Suprapubic skin (tissue), 4 donors: ENCODE data around the gene METTL22. TPM values are rescaled to one million over a fixed set of nuclear protein-coding genes. Genes with fewer than 3 reads are reported as not detected.

Experiments used
- DNase-seq, 2 donors: peaks; one replicate each; pipeline ENCODE4 v3.0.0-alpha.2; 2019; ENCODE audit warnings: low spot score in 2 of 2
- H3K27ac ChIP-seq: fragments of 200-600 bp; sonication (generic); one replicate; pipeline ENCODE4 v1.5.1; 2019
- H3K27me3 ChIP-seq: fragments of 200-600 bp; sonication (generic); one replicate; pipeline ENCODE4 v1.5.1; 2019
- H3K36me3 ChIP-seq: fragments of 200-600 bp; sonication (generic); one replicate; pipeline ENCODE4 v1.5.1; 2019
- H3K4me1 ChIP-seq: fragments of 200-600 bp; sonication (generic); one replicate; pipeline ENCODE4 v1.5.1; 2019
- H3K4me3 ChIP-seq: fragments of 200-600 bp; sonication (generic); one replicate; pipeline ENCODE4 v1.5.1; 2019; ENCODE audit warnings: mild to moderate bottlenecking
- H3K9me3 ChIP-seq: fragments of 200-600 bp; sonication (generic); one replicate; pipeline ENCODE4 v1.5.1; 2019
- EP300 ChIP-seq: sonication (generic); formaldehyde crosslinking; IDR thresholded peaks from one replicate; pipeline ENCODE4 v1.6.1; 2017; ENCODE audit warnings: antibody characterized with exemption
- POLR2A ChIP-seq, 2 donors: fragments of 450-650 bp; IDR thresholded peaks; one replicate each; pipeline ENCODE4 v1.6.1; 2017; ENCODE audit warnings: antibody characterized with exemption in 2 of 2, mild to moderate bottlenecking in 2 of 2, moderate library complexity in 2 of 2
- POLR2AphosphoS5 ChIP-seq, 3 donors: sonication (generic); formaldehyde crosslinking; IDR thresholded peaks; one replicate each; pipeline ENCODE4 v1.6.1; 2017; ENCODE audit warnings: antibody characterized with exemption in 3 of 3
- WGBS: methylation state at CpG from one replicate; pipeline ENCODE4 v1.1.5; 2018; 5-methylcytosine and 5-hydroxymethylcytosine counted together
- total RNA-seq, 4 donors: library from RNA; depleted of rRNA; stranded (reverse); fragments of >200 nt; gene quantifications; one replicate each; pipeline ENCODE4 v1.1.0, GENCODE V29; 2016
- TF ChIP-seq, protein P1 (sequence below), 2 donors: fragments of 200-600 bp in 1 of 2; fragments of 450-650 bp in 1 of 2; sonication (generic) in 1 of 2; IDR thresholded peaks; one replicate each; pipeline ENCODE4 v1.5.1; 2016 to 2019; ENCODE audit warnings: antibody characterized with exemption in 2 of 2, mild to moderate bottlenecking in 1 of 2, moderate library complexity in 1 of 2

The METTL22 gene
- total RNA-seq, 4 donors from 2014 or later: 15.5 to 114 (median 28.3) TPM

DNA sequence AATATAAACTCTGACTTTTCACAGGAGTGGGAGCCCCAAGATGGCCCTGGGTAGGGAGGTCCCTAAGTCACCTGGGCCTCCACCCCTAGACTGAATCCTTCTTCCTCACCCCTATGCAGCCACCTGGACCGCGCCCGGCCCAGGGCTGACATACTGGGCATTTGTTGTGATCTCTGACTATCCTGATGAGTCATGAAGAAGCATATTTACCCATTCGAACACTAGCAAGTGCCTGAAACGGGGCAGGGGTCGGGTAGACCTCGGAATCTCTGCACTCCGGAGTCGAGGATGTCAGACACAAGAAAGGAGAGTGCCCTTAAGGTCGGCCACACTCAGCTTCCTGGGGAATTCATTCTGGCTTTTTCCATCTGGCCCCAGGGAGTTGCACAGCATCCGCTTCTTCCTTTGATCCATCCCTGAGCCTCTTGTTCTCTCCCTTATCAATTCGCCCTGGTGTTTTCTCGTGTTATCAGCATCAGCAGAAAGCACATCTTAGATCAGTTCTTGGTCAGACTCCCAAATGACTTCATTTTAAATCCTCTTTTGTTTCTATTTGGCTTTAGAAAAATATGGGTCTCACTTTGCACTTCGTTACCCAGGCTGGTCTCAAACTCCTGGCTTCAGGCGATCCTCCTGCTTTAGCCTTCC, 10.4 kb downstream of the METTL22 start:
- Histone ChIP-seq H3K27ac (no peak overlapping the region), H3K9me3 (no peaks in the 10 kb centered on the region), H3K4me1 (no peaks in the 10 kb centered on the region), H3K36me3 (peaks cover 95% of the 10 kb centered on the region), H3K4me3 (no peak overlapping the region), H3K27me3 (no peaks in the 10 kb centered on the region)
- no peak for DNase-seq
- WGBS: 67% methylated on average over 15 of the region's 15 CpGs
- TF ChIP-seq POLR2AphosphoS5 (IDR thresholded peaks at IDR 0.05) (no peak), POLR2A (IDR thresholded peaks at IDR 0.05) (no peak), EP300 (no peak)
- TF ChIP-seq, protein P1, sequence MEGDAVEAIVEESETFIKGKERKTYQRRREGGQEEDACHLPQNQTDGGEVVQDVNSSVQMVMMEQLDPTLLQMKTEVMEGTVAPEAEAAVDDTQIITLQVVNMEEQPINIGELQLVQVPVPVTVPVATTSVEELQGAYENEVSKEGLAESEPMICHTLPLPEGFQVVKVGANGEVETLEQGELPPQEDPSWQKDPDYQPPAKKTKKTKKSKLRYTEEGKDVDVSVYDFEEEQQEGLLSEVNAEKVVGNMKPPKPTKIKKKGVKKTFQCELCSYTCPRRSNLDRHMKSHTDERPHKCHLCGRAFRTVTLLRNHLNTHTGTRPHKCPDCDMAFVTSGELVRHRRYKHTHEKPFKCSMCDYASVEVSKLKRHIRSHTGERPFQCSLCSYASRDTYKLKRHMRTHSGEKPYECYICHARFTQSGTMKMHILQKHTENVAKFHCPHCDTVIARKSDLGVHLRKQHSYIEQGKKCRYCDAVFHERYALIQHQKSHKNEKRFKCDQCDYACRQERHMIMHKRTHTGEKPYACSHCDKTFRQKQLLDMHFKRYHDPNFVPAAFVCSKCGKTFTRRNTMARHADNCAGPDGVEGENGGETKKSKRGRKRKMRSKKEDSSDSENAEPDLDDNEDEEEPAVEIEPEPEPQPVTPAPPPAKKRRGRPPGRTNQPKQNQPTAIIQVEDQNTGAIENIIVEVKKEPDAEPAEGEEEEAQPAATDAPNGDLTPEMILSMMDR (IDR thresholded peaks at IDR 0.05): no peak

DNA sequence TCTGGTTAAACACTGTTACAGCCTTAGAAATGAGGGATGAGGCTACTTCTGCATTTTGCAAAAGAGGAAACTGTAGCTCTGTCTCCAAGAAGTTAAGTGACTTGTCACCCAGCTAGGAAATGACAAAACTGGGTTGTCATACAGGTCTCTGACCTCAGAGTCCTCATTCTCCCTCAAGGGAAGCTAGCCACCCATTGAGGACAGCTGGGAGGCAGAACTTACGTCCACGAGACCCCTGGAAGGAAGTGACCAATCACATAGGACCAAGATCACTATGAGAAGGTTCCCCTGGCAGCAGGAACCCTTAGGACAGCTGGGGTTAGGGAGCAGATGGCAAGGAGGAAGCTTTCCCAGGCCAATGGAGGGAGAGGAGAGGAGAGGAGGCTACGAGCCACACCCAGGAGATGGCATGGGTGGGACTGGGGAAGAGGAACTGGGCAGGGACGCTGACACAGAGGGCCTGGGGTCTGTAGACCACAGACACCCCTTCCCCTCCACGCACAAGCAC, 11.2 kb downstream of the METTL22 start:
- TF ChIP-seq POLR2AphosphoS5 (IDR thresholded peaks at IDR 0.05): no peak
- no peak for TF ChIP-seq POLR2A (IDR thresholded peaks at IDR 0.05)
- no peak for TF ChIP-seq EP300
- TF ChIP-seq, protein P1 (IDR thresholded peaks at IDR 0.05): no peak
- WGBS: 74% methylated on average over 5 of the region's 5 CpGs
- DNase-seq: peak in 1 of 2 donors; percentile 65
- Histone ChIP-seq H3K27ac (peak overlapping the region; percentile 51), H3K4me3 (no peak overlapping the region), H3K4me1 (no peaks in the 10 kb centered on the region), H3K36me3 (peaks cover 95% of the 10 kb centered on the region), H3K9me3 (no peaks in the 10 kb centered on the region), H3K27me3 (no peaks in the 10 kb centered on the region)

DNA sequence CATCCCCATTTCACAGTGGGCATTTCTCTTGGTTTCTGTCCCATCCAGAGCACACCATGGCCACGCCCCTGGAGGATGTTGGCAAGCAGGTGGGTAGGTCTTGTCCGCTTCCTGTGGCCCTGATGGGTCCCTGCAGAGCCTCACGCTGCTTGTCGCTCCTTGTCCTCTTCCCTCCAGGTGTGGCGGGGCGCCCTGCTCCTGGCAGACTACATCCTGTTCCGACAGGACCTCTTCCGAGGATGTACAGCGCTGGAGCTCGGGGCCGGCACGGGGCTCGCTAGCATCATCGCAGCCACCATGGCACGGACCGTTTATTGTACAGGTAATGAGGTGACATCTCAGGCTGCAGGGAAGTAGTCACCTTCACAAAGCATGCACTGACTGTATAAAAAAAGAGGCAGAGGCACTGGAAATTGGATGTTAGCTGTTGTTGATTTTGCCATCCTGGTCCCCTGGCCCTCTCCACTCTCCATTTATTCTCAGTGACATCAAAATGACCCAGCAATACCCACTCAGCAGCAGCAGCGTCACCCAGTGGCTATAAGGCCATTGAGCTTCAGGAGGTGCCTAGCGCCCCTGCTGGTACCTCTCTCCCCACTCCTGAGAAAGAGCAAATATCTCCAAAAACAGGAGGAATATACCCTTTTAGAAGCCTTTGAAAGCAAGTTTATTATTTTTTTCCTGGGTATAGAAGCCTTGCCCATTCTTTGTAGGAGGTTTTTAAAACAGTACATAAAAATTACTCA, 13.7 kb downstream of the METTL22 start:
- Histone ChIP-seq H3K36me3 (peaks cover 94% of the 10 kb centered on the region), H3K27ac (no peak overlapping the region), H3K4me3 (no peak overlapping the region), H3K27me3 (no peaks in the 10 kb centered on the region), H3K9me3 (no peaks in the 10 kb centered on the region), H3K4me1 (no peaks in the 10 kb centered on the region)
- TF ChIP-seq EP300 (no peak), POLR2A (IDR thresholded peaks at IDR 0.05) (no peak), POLR2AphosphoS5 (IDR thresholded peaks at IDR 0.05) (no peak)
- TF ChIP-seq, protein P1 (IDR thresholded peaks at IDR 0.05): no peak
- DNase-seq: peak in 1 of 2 donors; percentile 59
- WGBS: 82% methylated on average over 18 of the region's 18 CpGs

DNA sequence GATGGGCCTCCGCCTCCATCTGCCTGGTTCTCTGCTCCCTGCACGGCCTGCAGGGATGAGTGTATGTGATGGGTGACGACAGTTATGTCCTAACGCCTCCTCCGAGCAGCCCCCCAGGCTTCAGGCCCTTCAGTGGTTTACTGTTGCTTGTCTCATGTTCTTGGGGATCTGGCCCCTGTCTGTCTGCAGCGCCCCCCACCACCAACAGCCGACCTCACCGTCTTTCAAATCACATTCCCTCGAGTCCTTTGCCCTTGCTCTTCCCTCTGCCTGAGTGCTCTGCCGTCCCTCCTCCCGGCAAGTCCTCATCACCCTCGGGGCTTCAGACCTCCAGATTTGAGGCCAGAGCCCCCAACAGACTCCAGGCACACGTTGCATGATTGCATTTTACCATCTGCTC, 18.2 kb downstream of the METTL22 start:
- 92% methylated on average over 11 of the region's 13 CpGs for WGBS

DNA sequence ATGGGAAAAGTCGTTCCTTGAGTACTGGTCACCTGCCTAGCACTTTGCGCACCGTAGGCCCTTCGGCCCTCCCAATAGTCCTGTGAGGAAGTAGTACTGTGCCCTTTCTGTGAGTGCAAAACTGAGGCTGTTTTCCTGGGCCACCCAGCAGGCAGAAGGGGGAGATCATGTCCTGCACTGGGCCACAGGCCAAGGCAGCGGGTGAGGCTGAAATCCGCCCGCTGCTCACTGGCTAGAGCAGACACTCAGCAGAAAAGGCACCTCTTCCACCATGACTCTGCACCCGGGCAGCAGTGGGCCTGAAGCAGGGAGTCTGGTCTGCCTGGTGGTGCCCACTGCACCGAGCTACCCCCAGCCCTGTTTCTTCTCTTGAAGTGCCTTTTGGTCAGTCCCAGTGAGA, 20.2 kb downstream of the METTL22 start:
- no peak for DNase-seq
- Histone ChIP-seq H3K36me3 (peaks cover 91% of the 10 kb centered on the region), H3K4me3 (no peak overlapping the region), H3K9me3 (no peaks in the 10 kb centered on the region), H3K4me1 (no peaks in the 10 kb centered on the region), H3K27me3 (no peaks in the 10 kb centered on the region), H3K27ac (no peak overlapping the region)
- 46% methylated on average over 5 of the region's 9 CpGs for WGBS
- no peak for TF ChIP-seq EP300
- TF ChIP-seq POLR2AphosphoS5 (IDR thresholded peaks at IDR 0.05): no peak
- TF ChIP-seq POLR2A (IDR thresholded peaks at IDR 0.05): no peak
- TF ChIP-seq, protein P1 (IDR thresholded peaks at IDR 0.05): no peak

More for the DNA sequence above, 18.2 kb downstream of the METTL22 start:
- H3K4me3 ChIP-seq: no peak overlapping the region
- H3K27me3 ChIP-seq: no peaks in the 10 kb centered on the region
- H3K4me1 ChIP-seq: no peaks in the 10 kb centered on the region
- no peak for TF ChIP-seq POLR2A (IDR thresholded peaks at IDR 0.05)
- peaks cover 91% of the 10 kb centered on the region for H3K36me3 ChIP-seq
- no peak overlapping the region for H3K27ac ChIP-seq
- DNase-seq: no peak
- H3K9me3 ChIP-seq: no peaks in the 10 kb centered on the region
